Activated CD4-positive, alpha-beta memory T cell treated with anti-CD3 and anti-CD28 coated beads for 36 hours (primary cell): Measurements from ENCODE around the gene GPR153. TPM values are rescaled to one million over a fixed set of nuclear protein-coding genes. Genes with fewer than 3 reads are reported as not detected.
"Not testable (repeated sequence)": the region's sequence is repeated elsewhere in the genome, so short reads cannot be mapped to it uniquely, and the experiment has no call there.

Experiments used
- CTCF ChIA-PET: fragments of 350-600 bp; sonication (Branson Sonifier 250); formaldehyde crosslinking; loops from one replicate; lab custom pipeline; 2021; ENCODE audit warnings: antibody characterized with exemption, inconsistent platforms; lab: Charles Lee
- POLR2A ChIA-PET: fragments of 350-600 bp; sonication (Branson Sonifier 250); formaldehyde crosslinking; loops from one replicate; lab custom pipeline; 2021; ENCODE audit warnings: antibody characterized with exemption; lab: Charles Lee
- DNase-seq: peaks from one replicate; pipeline ENCODE4 v3.0.0-alpha.2; 2020
- H3K27ac Mint-ChIP-seq: one replicate; pipeline ENCODE4 v1.8.0; 2021; ENCODE audit warnings: mixed read lengths
- H3K27me3 Mint-ChIP-seq: one replicate; pipeline ENCODE4 v1.8.0; 2021; ENCODE audit warnings: mixed read lengths
- H3K36me3 Mint-ChIP-seq: one replicate; pipeline ENCODE4 v1.8.0; 2021; ENCODE audit warnings: mixed read lengths
- H3K4me1 Mint-ChIP-seq: one replicate; pipeline ENCODE4 v1.8.0; 2021; ENCODE audit warnings: low read depth, mixed read lengths
- H3K4me3 Mint-ChIP-seq: one replicate; pipeline ENCODE4 v1.8.0; 2021; ENCODE audit warnings: mild to moderate bottlenecking, mixed read lengths
- H3K9me3 Mint-ChIP-seq: one replicate; pipeline ENCODE4 v1.8.0; 2021; ENCODE audit warnings: mixed read lengths
- intact Hi-C: fragments of 100-400 bp; cut with micrococcal nuclease; formaldehyde crosslinking; loops from one replicate; pipeline ENCODE4 v1.15.1; 2023
- total RNA-seq, 2 experiments: library from RNA; stranded (reverse); gene quantifications; one replicate each; pipeline ENCODE4 v1.2.3, GENCODE V29; 2021

GPR153 gene
- total RNA-seq, 2 experiments from 2014 or later = 0.17 to 0.26 TPM

- Mint-ChIP-seq H3K36me3 (peaks cover 24% of the 10 kb centered on the region), H3K27ac (no peak overlapping the region), H3K4me1 (peaks cover 19% of the 10 kb centered on the region), H3K27me3 (no peaks in the 10 kb centered on the region), H3K4me3 (no peak overlapping the region), H3K9me3 (no peaks in the 10 kb centered on the region)
- DNase-seq = no peak
- intact Hi-C loops = no loop called here
- ChIA-PET CTCF (interaction anchor here (0.8 to 1.6 kb wide), 2 partner anchors 13 to 28 kb away, joined by 3 to 7 read pairs; no protein-coding TSS in a partner anchor), POLR2A (no interaction called here)
These were observed 27.5 kb downstream of the GPR153 start for GRCh38 chr1:6233376-6233775.

- Mint-ChIP-seq H3K27ac (no peak overlapping the region), H3K4me3 (no peak overlapping the region), H3K27me3 (no peaks in the 10 kb centered on the region), H3K9me3 (no peaks in the 10 kb centered on the region), H3K36me3 (peaks cover 30% of the 10 kb centered on the region), H3K4me1 (no peaks in the 10 kb centered on the region)
- intact Hi-C loops = no loop called here
- ChIA-PET CTCF (interaction anchor here (0.7 kb wide), 1 partner anchor 117 kb away, joined by 3 read pairs; no protein-coding TSS in a partner anchor), POLR2A (interaction anchor here (0.8 to 1.1 kb wide), 3 partner anchors 10 to 24 kb away, joined by 3 to 4 read pairs (median 3); no protein-coding TSS in a partner anchor)
- DNase-seq = no peak
These were observed 35.2 kb downstream of the GPR153 start for GRCh38 chr1:6225651-6226050.

GRCh38 chr1:6224718-6225117 is 36.2 kb downstream of the GPR153 start:
- no peaks in the 10 kb centered on the region for H3K27me3 Mint-ChIP-seq
- peaks cover 33% of the 10 kb centered on the region for H3K36me3 Mint-ChIP-seq
- no peak for DNase-seq
- POLR2A ChIA-PET = no interaction called here
- intact Hi-C loops = no loop called here
- no peak overlapping the region for H3K4me3 Mint-ChIP-seq
- H3K4me1 Mint-ChIP-seq = no peaks in the 10 kb centered on the region
- no peak overlapping the region for H3K27ac Mint-ChIP-seq
- no peaks in the 10 kb centered on the region for H3K9me3 Mint-ChIP-seq
- CTCF ChIA-PET = no interaction called here

GRCh38 chr1:6223617-6224016 is 37.3 kb downstream of the GPR153 start:
- Mint-ChIP-seq H3K4me1 (no peaks in the 10 kb centered on the region), H3K4me3 (no peak overlapping the region), H3K36me3 (peaks cover 33% of the 10 kb centered on the region), H3K27ac (no peak overlapping the region), H3K9me3 (no peaks in the 10 kb centered on the region), H3K27me3 (no peaks in the 10 kb centered on the region)
- no peak for DNase-seq
- POLR2A ChIA-PET = no interaction called here
- intact Hi-C loops = no loop called here
- CTCF ChIA-PET = no interaction called here

GRCh38 chr1:6222636-6223035 is 38.3 kb downstream of the GPR153 start:
- Mint-ChIP-seq H3K9me3 (no peaks in the 10 kb centered on the region), H3K4me3 (no peak overlapping the region), H3K27me3 (no peaks in the 10 kb centered on the region), H3K27ac (no peak overlapping the region), H3K36me3 (peaks cover 33% of the 10 kb centered on the region), H3K4me1 (no peaks in the 10 kb centered on the region)
- ChIA-PET CTCF (interaction anchor here (2.0 kb wide), 1 partner anchor 14 kb away, joined by 5 read pairs; no protein-coding TSS in a partner anchor), POLR2A (no interaction called here)
- DNase-seq = no peak
- intact Hi-C loops = no loop called here

- CTCF ChIA-PET = interaction anchor here (1.1 to 2.0 kb wide), 2 partner anchors 13 to 202 kb away, joined by 3 to 5 read pairs; no protein-coding TSS in a partner anchor
- no peak for DNase-seq
- no peaks in the 10 kb centered on the region for H3K4me1 Mint-ChIP-seq
- intact Hi-C loops = no loop called here
- no peak overlapping the region for H3K4me3 Mint-ChIP-seq
- H3K27me3 Mint-ChIP-seq = no peaks in the 10 kb centered on the region
- POLR2A ChIA-PET = no interaction called here
- no peak overlapping the region for H3K27ac Mint-ChIP-seq
- H3K36me3 Mint-ChIP-seq = peaks cover 25% of the 10 kb centered on the region
- H3K9me3 Mint-ChIP-seq = no peaks in the 10 kb centered on the region
These were observed 39.6 kb downstream of the GPR153 start for GRCh38 chr1:6221210-6221784.

- intact Hi-C loops = no loop called here
- no peak for DNase-seq
- ChIA-PET POLR2A (no interaction called here), CTCF (interaction anchor here (0.8 to 1.1 kb wide), 2 partner anchors 16 to 203 kb away, joined by 3 read pairs; no protein-coding TSS in a partner anchor)
- Mint-ChIP-seq H3K36me3 (peaks cover 20% of the 10 kb centered on the region), H3K27me3 (no peaks in the 10 kb centered on the region), H3K4me3 (no peak overlapping the region), H3K27ac (no peak overlapping the region), H3K4me1 (no peaks in the 10 kb centered on the region), H3K9me3 (no peaks in the 10 kb centered on the region)
These were observed 40.7 kb downstream of the GPR153 start for GRCh38 chr1:6220236-6220635.

- H3K9me3 Mint-ChIP-seq, POLR2A ChIA-PET, H3K27ac Mint-ChIP-seq, intact Hi-C loops, H3K4me1 Mint-ChIP-seq, CTCF ChIA-PET, DNase-seq, H3K27me3 Mint-ChIP-seq, H3K4me3 Mint-ChIP-seq: not testable (repeated sequence)
- H3K36me3 Mint-ChIP-seq = peaks cover 20% of the 10 kb centered on the region
These were observed 41.3 kb downstream of the GPR153 start for GRCh38 chr1:6219641-6220040.

GRCh38 chr1:6218375-6219164 is 42.3 kb downstream of the GPR153 start:
- ChIA-PET CTCF (interaction anchor here (1.2 kb wide), 1 partner anchor 28 kb away, joined by 3 read pairs; no protein-coding TSS in a partner anchor), POLR2A (interaction anchor here (0.9 to 1.0 kb wide), 2 partner anchors 13 to 17 kb away, joined by 3 to 4 read pairs; partner anchors contain the start of gene ICMT)
- Mint-ChIP-seq H3K27me3 (no peaks in the 10 kb centered on the region), H3K27ac (no peak overlapping the region), H3K4me1 (no peaks in the 10 kb centered on the region), H3K36me3 (peaks cover 16% of the 10 kb centered on the region), H3K4me3 (no peak overlapping the region), H3K9me3 (no peaks in the 10 kb centered on the region)
- DNase-seq = no peak
- intact Hi-C loops = no loop called here

- intact Hi-C loops = no loop called here
- peaks cover 5% of the 10 kb centered on the region for H3K4me1 Mint-ChIP-seq
- no peak overlapping the region for H3K4me3 Mint-ChIP-seq
- ChIA-PET CTCF (interaction anchor here (1.1 to 1.2 kb wide), 2 partner anchors 13 to 33 kb away, joined by 3 to 4 read pairs; partner anchors contain the start of gene RPL22), POLR2A (interaction anchor here (1.2 kb wide), 1 partner anchor 13 kb away, joined by 3 read pairs; no protein-coding TSS in a partner anchor)
- peaks cover 7% of the 10 kb centered on the region for H3K36me3 Mint-ChIP-seq
- no peak overlapping the region for H3K27ac Mint-ChIP-seq
- DNase-seq = no peak
- peaks cover 10% of the 10 kb centered on the region for H3K27me3 Mint-ChIP-seq
- no peaks in the 10 kb centered on the region for H3K9me3 Mint-ChIP-seq
These were observed 48.5 kb downstream of the GPR153 start for GRCh38 chr1:6212193-6212959.

- ChIA-PET CTCF (interaction anchor here (1.1 kb wide), 1 partner anchor 12 kb away, joined by 3 read pairs; the partner anchor contains the start of gene RPL22), POLR2A (no interaction called here)
- intact Hi-C loops = no loop called here
- DNase-seq = no peak
- Mint-ChIP-seq H3K4me1 (peaks cover 8% of the 10 kb centered on the region), H3K9me3 (no peaks in the 10 kb centered on the region), H3K27ac (no peak overlapping the region), H3K27me3 (peaks cover 13% of the 10 kb centered on the region), H3K36me3 (peaks cover 7% of the 10 kb centered on the region), H3K4me3 (no peak overlapping the region)
These were observed 49.2 kb downstream of the GPR153 start for GRCh38 chr1:6211731-6212130.
